PC-9 (cell line): ENCODE measurements around the gene TSHZ2. TPM values are rescaled to one million over a fixed set of nuclear protein-coding genes. Genes with fewer than 3 reads are reported as not detected.

Experiments
- BruUV-seq: library from RNA; stranded (reverse); fragments of 400-500 nt; replicated peaks from 2 replicates; lab custom pipeline; 2021; lab: Mats Ljungman, UMichigan
- CTCF ChIA-PET: fragments of 300-600 bp; sonication (Branson Sonifier 250); formaldehyde crosslinking; loops from one replicate; lab custom pipeline; 2022; ENCODE audit warnings: antibody characterized with exemption; lab: Charles Lee
- POLR2A ChIA-PET: fragments of 300-600 bp; sonication (Branson Sonifier 250); formaldehyde crosslinking; loops from one replicate; lab custom pipeline; 2022; ENCODE audit warnings: antibody characterized with exemption; ENCODE audit not compliant: unreplicated experiment; lab: Charles Lee
- DNase-seq, 2 experiments: peaks; one replicate each; pipeline versions ENCODE4 v3.0.0 to v3.0.0-alpha.2; 2015 to 2022; ENCODE audit warnings: mixed read lengths in 1 of 2
- H2AFZ ChIP-seq: fragments of 200-600 bp; sonication (generic); 2 replicates; pipeline ENCODE4 v1.8.1; 2017; ENCODE audit warnings: antibody characterized with exemption
- H3F3A ChIP-seq: fragments of 200-600 bp; sonication (generic); 2 replicates; pipeline ENCODE4 v1.8.1; 2017; ENCODE audit warnings: antibody characterized with exemption, mild to moderate bottlenecking, low read depth; ENCODE audit not compliant: insufficient read depth
- H3K27ac ChIP-seq: fragments of 200-600 bp; sonication (generic); 2 replicates; pipeline ENCODE4 v1.6.1; 2016; ENCODE audit warnings: mixed run types
- H3K27me3 ChIP-seq: fragments of 200-600 bp; sonication (generic); 2 replicates; pipeline ENCODE4 v1.6.1; 2016; ENCODE audit warnings: low read depth, mixed run types; ENCODE audit not compliant: insufficient read depth
- H3K36me3 ChIP-seq: fragments of 200-600 bp; sonication (generic); 2 replicates; pipeline ENCODE4 v1.6.1; 2016; ENCODE audit warnings: low read depth, mixed run types
- H3K4me1 ChIP-seq: fragments of 200-600 bp; sonication (generic); replicated peaks from 2 replicates; pipeline ENCODE4 v1.6.1; 2016; ENCODE audit warnings: mixed run types; ENCODE audit not compliant: insufficient read depth
- H3K4me2 ChIP-seq: fragments of 200-600 bp; sonication (generic); 2 replicates; pipeline ENCODE4 v1.6.1; 2017; ENCODE audit warnings: mixed run types
- H3K4me3 ChIP-seq: fragments of 200-600 bp; sonication (generic); 2 replicates; pipeline ENCODE4 v1.6.1; 2016; ENCODE audit warnings: mixed run types
- H3K79me2 ChIP-seq: fragments of 200-600 bp; sonication (generic); 2 replicates; pipeline ENCODE4 v1.6.1; 2017; ENCODE audit warnings: low read depth, mixed run types
- H3K9me2 ChIP-seq: fragments of 200-600 bp; sonication (generic); 2 replicates; pipeline ENCODE4 v1.8.1; 2017; ENCODE audit warnings: mild to moderate bottlenecking; ENCODE audit not compliant: insufficient read depth
- H3K9me3 ChIP-seq: fragments of 200-600 bp; sonication (generic); 2 replicates; pipeline ENCODE4 v1.8.1; 2016; ENCODE audit warnings: low read depth; ENCODE audit not compliant: insufficient read depth
- H4K20me1 ChIP-seq: fragments of 200-600 bp; sonication (generic); 2 replicates; pipeline ENCODE4 v1.8.1; 2017; ENCODE audit not compliant: insufficient read depth
- EZH2 ChIP-seq: fragments of 200-600 bp; sonication (generic); IDR thresholded peaks from 2 replicates; pipeline ENCODE4 v1.8.0; 2017; ENCODE audit warnings: antibody characterized with exemption, low read depth
- intact Hi-C: fragments of 100-400 bp; cut with micrococcal nuclease; formaldehyde crosslinking; loops from one replicate; pipeline ENCODE4 v1.10.0; 2022; ENCODE audit not compliant: unreplicated experiment
- total RNA-seq: library from RNA; stranded (reverse); gene quantifications from 2 replicates; pipeline ENCODE4 v1.2.3, GENCODE V29; 2021
- TF ChIP-seq, protein P1 (sequence below): fragments of 200-600 bp; sonication (generic); conservative IDR thresholded peaks from 2 replicates; pipeline ENCODE4 v1.6.1; 2017; ENCODE audit warnings: mixed run types, antibody characterized with exemption, mild to moderate bottlenecking, moderate library complexity

TSHZ2 gene
- total RNA-seq, 1 experiment from 2014 or later, result not detected

DNA sequence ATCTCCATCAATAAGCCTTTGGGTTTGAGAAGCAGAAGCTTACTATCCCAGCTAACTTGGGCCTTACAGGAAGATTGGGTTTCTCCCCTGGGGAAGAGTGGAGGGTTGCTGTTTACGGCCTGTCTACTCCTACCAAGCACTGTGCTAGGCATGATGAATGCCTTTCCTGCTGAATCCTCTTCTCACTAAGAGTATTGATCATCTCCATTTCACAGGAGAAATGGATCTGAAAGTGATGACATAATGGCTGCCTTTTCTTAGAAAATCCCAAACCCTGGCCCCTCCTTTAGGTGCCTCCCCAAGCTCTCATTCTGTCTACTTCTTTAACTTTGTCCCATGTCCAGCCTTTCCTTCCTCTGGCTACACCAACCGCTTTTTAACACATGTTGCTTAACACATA, 66.1 kb downstream of the TSHZ2 start:
- intact Hi-C loops, result no loop called here
- TF ChIP-seq, protein P1, sequence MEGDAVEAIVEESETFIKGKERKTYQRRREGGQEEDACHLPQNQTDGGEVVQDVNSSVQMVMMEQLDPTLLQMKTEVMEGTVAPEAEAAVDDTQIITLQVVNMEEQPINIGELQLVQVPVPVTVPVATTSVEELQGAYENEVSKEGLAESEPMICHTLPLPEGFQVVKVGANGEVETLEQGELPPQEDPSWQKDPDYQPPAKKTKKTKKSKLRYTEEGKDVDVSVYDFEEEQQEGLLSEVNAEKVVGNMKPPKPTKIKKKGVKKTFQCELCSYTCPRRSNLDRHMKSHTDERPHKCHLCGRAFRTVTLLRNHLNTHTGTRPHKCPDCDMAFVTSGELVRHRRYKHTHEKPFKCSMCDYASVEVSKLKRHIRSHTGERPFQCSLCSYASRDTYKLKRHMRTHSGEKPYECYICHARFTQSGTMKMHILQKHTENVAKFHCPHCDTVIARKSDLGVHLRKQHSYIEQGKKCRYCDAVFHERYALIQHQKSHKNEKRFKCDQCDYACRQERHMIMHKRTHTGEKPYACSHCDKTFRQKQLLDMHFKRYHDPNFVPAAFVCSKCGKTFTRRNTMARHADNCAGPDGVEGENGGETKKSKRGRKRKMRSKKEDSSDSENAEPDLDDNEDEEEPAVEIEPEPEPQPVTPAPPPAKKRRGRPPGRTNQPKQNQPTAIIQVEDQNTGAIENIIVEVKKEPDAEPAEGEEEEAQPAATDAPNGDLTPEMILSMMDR, result no peak
- TF ChIP-seq EZH2, result no peak
- POLR2A ChIA-PET, result no interaction called here
- peaks cover 22% of the 10 kb centered on the region for H3K27me3 ChIP-seq
- H3K79me2 ChIP-seq, result no peaks in the 10 kb centered on the region
- no TSS peak for BruUV-seq
- no peak overlapping the region for H3K4me3 ChIP-seq
- H3K36me3 ChIP-seq, result no peaks in the 10 kb centered on the region
- no peaks in the 10 kb centered on the region for H3K9me2 ChIP-seq
- CTCF ChIA-PET, result no interaction called here
- H2AFZ ChIP-seq, result no peak overlapping the region
- H3K27ac ChIP-seq, result no peak overlapping the region
- DNase-seq, result no peak
- H3F3A ChIP-seq, result no peaks in the 10 kb centered on the region
- H3K4me2 ChIP-seq, result no peak overlapping the region
- no peaks in the 10 kb centered on the region for H3K9me3 ChIP-seq
- no peaks in the 10 kb centered on the region for H3K4me1 ChIP-seq
- no peaks in the 10 kb centered on the region for H4K20me1 ChIP-seq

DNA sequence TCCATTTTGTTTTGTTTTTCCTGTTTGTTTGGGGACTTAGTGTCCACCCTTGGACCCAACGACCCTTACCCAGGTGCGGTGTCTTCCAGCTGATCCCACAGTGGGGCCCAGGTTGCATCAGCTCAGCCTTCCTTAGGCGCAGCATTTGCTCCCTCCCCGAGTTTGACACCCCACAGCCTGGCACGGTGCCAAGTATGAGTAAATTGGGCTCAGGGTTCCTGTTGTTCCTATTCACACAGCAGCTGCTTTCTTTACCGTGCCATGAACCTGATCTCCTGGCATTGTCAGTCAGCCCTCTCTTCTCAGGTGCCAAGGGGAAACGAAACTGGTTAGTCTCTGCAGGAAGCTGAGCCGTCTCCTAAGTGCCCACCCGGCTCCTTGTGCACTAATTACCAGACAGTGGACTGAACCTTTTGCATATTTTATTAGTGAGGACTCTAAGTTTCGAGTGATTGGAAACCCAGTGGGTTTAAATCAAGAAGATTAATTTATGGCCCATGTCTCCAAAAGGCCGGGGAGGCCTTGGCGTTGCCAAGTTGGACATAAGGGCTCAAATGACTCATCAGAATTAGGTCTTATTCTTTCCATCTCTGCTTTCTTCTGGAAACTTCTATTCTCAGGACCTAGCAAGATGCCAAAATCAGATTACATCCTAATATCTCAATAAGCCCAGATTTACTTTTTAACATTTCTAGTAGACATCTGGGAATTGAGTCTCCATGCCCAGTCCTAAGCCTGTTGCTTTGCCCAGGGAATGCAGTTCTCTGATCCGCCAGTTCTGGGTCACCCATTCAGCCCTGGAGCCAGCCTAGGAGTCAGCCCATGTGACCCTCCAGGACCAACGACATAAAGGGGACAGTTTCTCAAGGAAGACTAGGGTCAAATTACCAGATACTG, 68.8 kb downstream of the TSHZ2 start:
- H3K4me1 ChIP-seq, result no peaks in the 10 kb centered on the region
- H2AFZ ChIP-seq, result no peak overlapping the region
- no TSS peak for BruUV-seq
- H3K4me3 ChIP-seq, result no peak overlapping the region
- H3K36me3 ChIP-seq, result no peaks in the 10 kb centered on the region
- no peaks in the 10 kb centered on the region for H3K9me3 ChIP-seq
- no peak for DNase-seq
- no peak overlapping the region for H3K4me2 ChIP-seq
- H3F3A ChIP-seq, result no peaks in the 10 kb centered on the region
- H3K27me3 ChIP-seq, result peaks cover 35% of the 10 kb centered on the region
- TF ChIP-seq, protein P1, result no peak
- no peak for TF ChIP-seq EZH2
- ChIA-PET POLR2A (no interaction called here), CTCF (no interaction called here)
- H3K9me2 ChIP-seq, result 0 out of 2 replicates have a peak, but pooled peaks cover 3% of the 10 kb centered on the region
- H4K20me1 ChIP-seq, result no peaks in the 10 kb centered on the region
- H3K79me2 ChIP-seq, result no peaks in the 10 kb centered on the region
- intact Hi-C loops, result no loop called here
- no peak overlapping the region for H3K27ac ChIP-seq

DNA sequence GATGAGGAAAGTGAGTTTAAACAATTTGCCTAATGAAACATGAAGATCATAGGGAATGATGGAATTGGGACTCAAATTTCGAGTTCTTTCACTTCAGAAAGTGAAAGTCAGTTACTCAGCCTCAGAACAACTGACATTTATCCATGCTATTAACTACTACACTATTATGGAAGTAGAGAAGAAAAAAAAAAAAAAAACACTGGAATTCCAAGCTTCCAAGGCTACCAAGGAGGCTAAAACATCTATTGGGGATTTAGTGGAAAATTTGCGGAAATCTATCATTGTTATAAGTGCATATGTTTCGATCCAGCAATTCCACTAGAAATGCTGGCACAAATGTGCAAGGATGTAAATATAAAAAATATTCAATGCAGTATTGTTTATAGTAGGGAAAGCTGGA, 70.4 kb downstream of the TSHZ2 start:
- no peaks in the 10 kb centered on the region for H3K36me3 ChIP-seq
- intact Hi-C loops, result no loop called here
- H2AFZ ChIP-seq, result no peak overlapping the region
- POLR2A ChIA-PET, result no interaction called here
- no peaks in the 10 kb centered on the region for H4K20me1 ChIP-seq
- no peak overlapping the region for H3K4me3 ChIP-seq
- H3K9me3 ChIP-seq, result no peaks in the 10 kb centered on the region
- no peak overlapping the region for H3K27ac ChIP-seq
- H3K27me3 ChIP-seq, result peaks cover 44% of the 10 kb centered on the region
- no peaks in the 10 kb centered on the region for H3F3A ChIP-seq
- CTCF ChIA-PET, result no interaction called here
- 0 out of 2 replicates have a peak, but pooled peaks cover 3% of the 10 kb centered on the region for H3K9me2 ChIP-seq
- BruUV-seq, result no TSS peak
- H3K4me1 ChIP-seq, result no peaks in the 10 kb centered on the region
- DNase-seq, result no peak
- H3K79me2 ChIP-seq, result no peaks in the 10 kb centered on the region
- no peak for TF ChIP-seq EZH2
- TF ChIP-seq, protein P1, result no peak
- no peak overlapping the region for H3K4me2 ChIP-seq
